Measurements from ENCODE around the gene FASN. TPM values are rescaled to one million over a fixed set of nuclear protein-coding genes. Genes with fewer than 3 reads are reported as not detected.

The FASN gene
- total RNA-seq, result 474 and 632 TPM in 2 replicates

DNA sequence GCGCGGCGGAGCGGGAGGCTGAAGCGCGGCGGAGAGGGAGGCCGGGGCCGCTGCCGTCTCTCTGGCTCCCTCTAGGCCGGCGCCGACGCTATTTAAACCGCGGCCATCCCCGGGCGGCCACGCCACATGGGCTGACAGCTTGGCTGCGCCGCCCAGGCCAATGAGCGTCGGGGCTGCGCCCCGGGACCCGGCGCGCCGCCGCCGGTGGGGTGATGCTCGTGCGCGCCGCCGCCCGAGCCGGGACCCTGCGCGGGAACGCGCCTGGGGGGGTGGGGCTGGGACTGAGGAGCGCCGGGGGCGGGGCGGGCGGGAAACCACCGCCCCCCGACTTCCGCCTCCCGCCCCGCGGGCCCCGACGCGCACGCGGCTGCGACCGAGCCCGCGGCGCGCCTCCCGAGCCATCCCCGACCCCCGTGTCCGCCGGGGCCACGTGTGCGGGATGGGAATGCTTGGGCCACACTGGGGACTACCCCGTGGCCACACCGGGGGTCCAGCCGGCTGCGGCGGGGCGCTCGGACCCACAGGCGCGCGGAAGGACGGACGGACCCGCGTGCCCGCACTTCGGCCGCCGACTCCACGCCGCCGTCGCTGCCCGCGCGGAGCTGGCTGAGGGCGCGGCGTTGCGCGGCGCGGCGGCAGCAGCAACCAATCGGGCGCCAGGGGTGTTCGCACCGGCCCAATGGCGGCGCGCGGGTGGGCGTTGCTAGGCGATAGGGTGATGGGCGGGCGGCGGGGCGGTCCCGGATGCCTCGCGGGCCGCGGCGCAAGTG is at the start of gene FASN:
FASN (minus strand) TSS at position 68 of the 770 bp plus-strand sequence. CDS start 1,791 bp downstream, outside the sequence.

GRCh38 chr17:82065638-82066303 is 32.3 kb downstream of the FASN start, which contains the start of gene DUS1L:
Gene DUS1L, minus strand, starts transcription at chr17:82065804. Its CDS starts 745 bp downstream, at chr17:82065059.

GRCh38 chr17:82051776-82052637 is 46.0 kb downstream of the FASN start, which contains the start of the genes GPS1 and RFNG:
Gene GPS1, plus strand, starts transcription at chr17:82051898. Its CDS starts 34 bp downstream, at chr17:82051932.
Gene RFNG, minus strand, starts transcription at chr17:82051811. Its CDS starts 45 bp downstream, at chr17:82051766.

GRCh38 chr17:82037092-82037888 is 60.7 kb downstream of the FASN start, which contains the start of gene DCXR:
Gene DCXR, minus strand, starts transcription at chr17:82037697. Its CDS starts 15 bp downstream, at chr17:82037682.

DNA sequence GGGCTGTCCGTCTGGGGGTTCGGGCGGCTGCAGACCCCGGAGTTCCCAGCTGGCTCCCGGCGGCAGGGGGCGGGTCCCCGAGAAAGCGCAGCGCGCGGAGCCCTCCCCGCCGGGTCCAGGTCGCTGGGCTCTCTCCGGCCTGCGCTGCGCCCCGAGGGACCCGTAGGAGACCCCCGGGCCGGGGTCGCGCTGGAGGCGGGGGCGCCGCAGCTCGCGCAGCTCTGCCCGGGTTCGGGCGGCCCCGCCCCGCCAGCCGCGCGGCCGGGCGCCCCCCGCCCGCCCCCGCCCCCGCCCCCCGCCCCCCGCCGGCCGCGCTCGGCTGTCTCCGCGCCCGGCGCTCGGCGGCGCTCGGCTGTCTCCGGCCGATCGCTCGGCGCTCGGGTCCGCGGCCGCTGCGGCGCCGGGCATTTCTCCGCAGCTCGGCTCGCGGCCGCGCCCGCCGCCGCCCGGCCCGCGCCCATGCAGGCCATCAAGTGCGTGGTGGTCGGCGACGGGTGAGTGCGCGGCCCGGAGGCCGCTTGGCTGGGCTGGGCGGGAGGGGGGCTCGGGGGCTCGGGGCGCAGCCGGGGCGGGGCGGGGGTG is 66.6 kb downstream of the FASN start, which contains the start of gene RAC3:
RAC3 (plus strand) TSS at position 376 of the 582 bp plus-strand sequence; CDS start at position 460, 84 bp downstream.

Other genes with a start within 250 kb of the FASN start
- 1,284 and 1,865 TPM in 2 replicates for gene P4HB, start 237.7 kb downstream of the FASN start, total RNA-seq
- gene ARHGDIA, start 226.9 kb downstream of the FASN start, total RNA-seq, result 326 and 351 TPM in 2 replicates
- gene ALYREF, start 206.7 kb downstream of the FASN start, total RNA-seq, result 184 and 208 TPM in 2 replicates
- 235 and 300 TPM in 2 replicates for gene ANAPC11, start 206.5 kb downstream of the FASN start, total RNA-seq
- gene NPB, start 196.0 kb downstream of the FASN start, total RNA-seq, result 3.0 TPM in 1 of 2 replicates, not detected in the other
- gene PCYT2, start 186.8 kb downstream of the FASN start, total RNA-seq, result 50.9 and 54.8 TPM in 2 replicates
- 32.9 and 35.1 TPM in 2 replicates for gene SIRT7, start 180.1 kb downstream of the FASN start, total RNA-seq
- 9.5 and 12.1 TPM in 2 replicates for gene MAFG, start 170.5 kb downstream of the FASN start, total RNA-seq
- 55.8 and 60.5 TPM in 2 replicates for gene PYCR1, start 160.9 kb downstream of the FASN start, total RNA-seq
- gene MYADML2, start 151.0 kb downstream of the FASN start, total RNA-seq, result not detected in 2 replicates
- gene NOTUM, start 137.0 kb downstream of the FASN start, total RNA-seq, result not detected in 2 replicates
- gene ASPSCR1, start 120.6 kb downstream of the FASN start, total RNA-seq, result 6.9 and 12.5 TPM in 2 replicates
- 123 and 162 TPM in 2 replicates for gene CENPX, start 75.4 kb downstream of the FASN start, total RNA-seq
- 16.3 and 21.5 TPM in 2 replicates for gene LRRC45, start 74.9 kb downstream of the FASN start, total RNA-seq
- 53.3 and 75.5 TPM in 2 replicates for gene RAC3, start 66.6 kb downstream of the FASN start, total RNA-seq
- gene DCXR, start 60.5 kb downstream of the FASN start, total RNA-seq, result 161 and 191 TPM in 2 replicates
- 37.6 and 38.2 TPM in 2 replicates for gene RFNG, start 46.4 kb downstream of the FASN start, total RNA-seq
- 115 and 136 TPM in 2 replicates for gene GPS1, start 46.3 kb downstream of the FASN start, total RNA-seq
- 76.2 and 82.9 TPM in 2 replicates for gene DUS1L, start 32.4 kb downstream of the FASN start, total RNA-seq
- 8.1 and 16.5 TPM in 2 replicates for gene CCDC57, start 114.6 kb upstream of the FASN start, total RNA-seq
- 256 and 274 TPM in 2 replicates for gene SLC16A3, start 130.8 kb upstream of the FASN start, total RNA-seq
- gene CSNK1D, start 175.5 kb upstream of the FASN start, total RNA-seq, result 41.8 and 42.7 TPM in 2 replicates
- 0.14 TPM in 1 of 2 replicates, not detected in the other for gene CD7, start 219.4 kb upstream of the FASN start, total RNA-seq
- 4.0 and 8.5 TPM in 2 replicates for gene SECTM1, start 235.5 kb upstream of the FASN start, total RNA-seq

Measured in airway epithelial cell (primary cell).